HG03103 (cell line): ENCODE results near the gene MYO1B.
"Not testable (repeated sequence)": the region's sequence is repeated elsewhere in the genome, so short reads cannot be mapped to it uniquely, and the experiment has no call there.

Experiments
- ATAC-seq: cut with Tn5 transposase; IDR thresholded peaks from one replicate; pipeline ENCODE4 v1.9.1; 2021; ENCODE audit warnings: low read depth; ENCODE audit not compliant: unreplicated experiment

The MYO1B gene

GRCh38 chr2:191436368-191437055, 191.3 kb downstream of the MYO1B start:
- ATAC-seq = no peak

GRCh38 chr2:191439481-191439880, 194.3 kb downstream of the MYO1B start:
- ATAC-seq = no peak

- ATAC-seq = no peak
Measured at GRCh38 chr2:191441496-191442214, 196.5 kb downstream of the MYO1B start.

- ATAC-seq = no peak
Measured at GRCh38 chr2:191443446-191443845, 198.2 kb downstream of the MYO1B start.

- ATAC-seq = no peak
Measured at GRCh38 chr2:191446910-191447309, 201.7 kb downstream of the MYO1B start.

- no peak for ATAC-seq
Measured at GRCh38 chr2:191451116-191451515, 205.9 kb downstream of the MYO1B start.

GRCh38 chr2:191452065-191452464, 206.9 kb downstream of the MYO1B start:
- no peak for ATAC-seq

GRCh38 chr2:191453761-191454160, 208.6 kb downstream of the MYO1B start:
- no peak for ATAC-seq

GRCh38 chr2:191456506-191456905, 211.3 kb downstream of the MYO1B start:
- not testable (repeated sequence) for ATAC-seq

- ATAC-seq = no peak
Measured at GRCh38 chr2:191459158-191459557, 214.0 kb downstream of the MYO1B start.

- no peak for ATAC-seq
Measured at GRCh38 chr2:191462370-191462769, 217.2 kb downstream of the MYO1B start.

- ATAC-seq = no peak
Measured at GRCh38 chr2:191463790-191464189, 218.6 kb downstream of the MYO1B start.

GRCh38 chr2:191465766-191466420, 220.7 kb downstream of the MYO1B start:
- no peak for ATAC-seq

GRCh38 chr2:191467113-191467512, 221.9 kb downstream of the MYO1B start:
- ATAC-seq = no peak

GRCh38 chr2:191470306-191470705, 225.1 kb downstream of the MYO1B start:
- ATAC-seq = no peak

GRCh38 chr2:191474464-191474863, 229.3 kb downstream of the MYO1B start:
- ATAC-seq = no peak
